Inflammatory macrophage treated with lipopolysaccharide for 1 hour (primary cell): Measurements from ENCODE around the gene PBLD.

Experiments
- DNase-seq, 2 donors: peaks; one replicate each; pipeline ENCODE4 v3.0.0-alpha.2; 2020 to 2022

The PBLD gene

GRCh38 chr10:68332259-68333057 lies at the start of gene PBLD:
PBLD (minus strand) TSS chr10:68332928; CDS start chr10:68306844, 26,084 bp downstream.
- DNase-seq = peak; percentile 48 to 55

- DNase-seq = no peak
Measured at GRCh38 chr10:68371604-68372003, 38.9 kb upstream of the PBLD start.

DNA sequence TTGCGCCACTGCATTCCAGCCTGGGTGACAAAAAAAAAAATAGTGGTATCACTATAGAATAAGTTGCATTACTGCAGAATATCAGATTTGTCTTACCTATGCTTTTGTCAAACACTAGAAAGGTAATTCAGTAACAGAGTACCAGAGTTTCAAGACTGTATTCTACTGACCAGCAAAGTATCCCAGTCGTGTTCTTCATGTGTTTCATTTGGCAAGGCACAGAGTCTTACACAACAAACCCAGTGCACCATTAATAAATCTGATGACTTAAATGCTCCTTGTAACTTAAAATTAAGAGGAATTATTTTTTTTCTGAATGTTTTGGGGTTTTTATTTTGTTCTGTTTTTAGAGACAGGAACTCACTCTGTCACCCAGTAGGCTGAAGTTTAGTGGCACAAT lies 34.4 kb upstream of the PBLD start:
- DNase-seq = peak in 1 of 2 donors; percentile 6

- no peak for DNase-seq
Measured at GRCh38 chr10:68366600-68366999, 33.9 kb upstream of the PBLD start.

GRCh38 chr10:68365611-68366010 lies 32.9 kb upstream of the PBLD start:
- no peak for DNase-seq

GRCh38 chr10:68364101-68364886 lies 31.6 kb upstream of the PBLD start:
- DNase-seq = peak in 1 of 2 donors; percentile 2

DNA sequence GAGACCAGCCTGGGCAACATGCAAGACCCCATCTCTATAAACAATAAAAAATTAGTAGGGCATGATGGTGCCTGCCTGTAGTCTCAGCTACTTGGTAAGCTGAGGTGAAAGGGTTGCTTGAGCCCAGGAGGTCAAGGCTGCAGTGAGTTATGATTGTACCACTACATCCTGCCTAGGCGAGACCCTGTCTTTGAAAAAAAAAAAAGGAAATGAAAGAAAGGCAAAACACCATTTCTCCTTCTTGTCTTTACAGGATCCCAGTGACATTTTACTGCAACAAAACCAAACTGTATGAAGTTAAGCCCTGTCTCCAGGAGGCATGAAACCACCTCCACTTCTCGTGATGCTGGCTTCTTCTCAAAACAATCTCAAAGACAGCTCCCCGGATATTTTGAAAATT lies 29.9 kb upstream of the PBLD start:
- no peak for DNase-seq

- DNase-seq = no peak
Measured at GRCh38 chr10:68359189-68359588, 26.5 kb upstream of the PBLD start.

DNA sequence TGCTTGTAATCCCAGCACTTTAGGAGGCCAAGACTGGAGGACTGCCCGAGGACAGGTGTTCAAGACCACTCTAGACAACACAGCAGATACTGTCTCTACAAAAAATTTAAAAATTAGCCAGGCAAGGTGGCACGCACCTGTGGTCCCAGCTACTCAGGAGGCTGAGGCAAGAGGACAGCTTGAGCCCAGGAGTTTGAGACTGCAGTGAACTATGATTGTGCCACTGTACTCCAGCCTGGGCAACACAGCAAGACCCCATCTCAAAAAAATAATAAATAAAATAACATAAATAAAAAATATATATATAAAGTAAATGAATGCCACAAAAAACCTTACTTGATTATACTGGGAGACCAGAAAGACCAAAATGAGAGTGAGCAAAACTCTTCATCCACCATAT lies 20.8 kb upstream of the PBLD start:
- DNase-seq = no peak

DNA sequence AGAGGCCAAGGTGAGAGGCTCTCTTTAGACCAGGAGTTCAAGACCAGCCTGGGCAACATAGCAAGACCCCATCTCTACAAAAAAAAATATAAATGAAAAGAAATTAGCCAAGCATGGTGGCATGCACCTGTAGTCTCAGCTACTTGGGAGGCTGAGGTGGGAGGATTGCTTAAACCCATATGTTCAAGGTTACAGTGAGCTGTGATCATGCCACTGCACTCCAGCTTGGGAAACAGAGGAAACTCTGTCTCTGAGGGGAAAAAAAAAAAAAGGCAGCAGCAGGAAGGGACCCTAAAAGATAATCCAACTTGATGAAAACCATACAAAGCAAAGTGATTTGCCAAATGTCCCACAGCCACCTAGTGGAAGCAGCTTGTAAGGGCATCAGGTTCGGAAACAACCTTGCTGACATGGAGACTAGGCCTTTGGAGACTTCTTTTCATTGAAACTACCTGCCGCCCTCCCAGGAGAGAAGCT lies 15.6 kb upstream of the PBLD start:
- DNase-seq = peak in 1 of 2 donors; percentile 56

GRCh38 chr10:68346774-68347173 lies 14.0 kb upstream of the PBLD start:
- no peak for DNase-seq

- DNase-seq = no peak
Measured at GRCh38 chr10:68345621-68346020, 12.9 kb upstream of the PBLD start.

- no peak for DNase-seq
Measured at GRCh38 chr10:68342909-68343516, 10.3 kb upstream of the PBLD start.

DNA sequence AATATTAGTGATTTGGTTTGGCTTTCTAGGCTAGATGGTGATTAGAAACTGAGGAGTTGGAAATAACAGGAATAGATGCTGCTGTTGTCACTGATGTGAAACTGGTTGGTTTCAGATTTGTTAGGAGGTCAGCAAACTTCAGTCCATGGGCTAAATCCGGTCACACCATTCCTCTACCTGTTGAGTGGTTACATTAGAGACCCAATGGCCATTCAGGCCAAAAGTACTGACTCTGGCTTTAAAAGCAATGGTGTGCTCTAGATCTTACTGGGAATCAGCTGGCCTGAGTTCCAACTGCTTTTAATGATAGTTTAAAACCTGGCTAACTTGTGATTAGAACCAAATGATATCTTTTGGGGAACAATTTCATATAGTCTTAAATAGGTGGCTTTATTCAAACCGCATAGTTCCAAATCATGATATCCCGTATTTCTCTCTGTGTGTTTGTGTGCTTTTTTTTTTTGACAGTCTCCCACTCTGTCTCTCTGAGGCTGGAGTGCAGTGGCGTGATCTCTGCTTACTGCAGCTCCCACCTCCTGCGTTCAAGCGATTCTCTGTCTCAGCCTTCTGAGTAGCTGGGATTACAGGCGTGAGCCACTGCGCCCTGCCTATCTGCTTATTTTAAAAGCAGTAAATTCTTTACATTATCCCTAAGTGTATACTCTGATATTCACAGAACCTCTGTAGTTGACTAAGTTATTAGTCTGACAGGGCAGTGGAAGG lies 7.8 kb upstream of the PBLD start:
- DNase-seq = no peak

- no peak for DNase-seq
Measured at GRCh38 chr10:68336754-68337351, 4.1 kb upstream of the PBLD start.

GRCh38 chr10:68334672-68335467 lies 2.1 kb upstream of the PBLD start:
- no peak for DNase-seq

GRCh38 chr10:68333440-68334431 lies 1.0 kb upstream of the PBLD start:
- no peak for DNase-seq

GRCh38 chr10:68333058-68333395 lies 299 bp upstream of the PBLD start:
- DNase-seq = no peak

- DNase-seq = peak; percentile 94 to 99
Measured at GRCh38 chr10:68331455-68332258, 1.1 kb downstream of the PBLD start, which contains the start of gene HNRNPH3. HNRNPH3 (plus strand) TSS chr10:68332064; CDS start chr10:68337222, 5,158 bp downstream.
